ENCODE data around the gene UGT2B10.
"Not testable (repeated sequence)": the region's sequence is repeated elsewhere in the genome, so short reads cannot be mapped to it uniquely, and the experiment has no call there.

Gene UGT2B10

DNA sequence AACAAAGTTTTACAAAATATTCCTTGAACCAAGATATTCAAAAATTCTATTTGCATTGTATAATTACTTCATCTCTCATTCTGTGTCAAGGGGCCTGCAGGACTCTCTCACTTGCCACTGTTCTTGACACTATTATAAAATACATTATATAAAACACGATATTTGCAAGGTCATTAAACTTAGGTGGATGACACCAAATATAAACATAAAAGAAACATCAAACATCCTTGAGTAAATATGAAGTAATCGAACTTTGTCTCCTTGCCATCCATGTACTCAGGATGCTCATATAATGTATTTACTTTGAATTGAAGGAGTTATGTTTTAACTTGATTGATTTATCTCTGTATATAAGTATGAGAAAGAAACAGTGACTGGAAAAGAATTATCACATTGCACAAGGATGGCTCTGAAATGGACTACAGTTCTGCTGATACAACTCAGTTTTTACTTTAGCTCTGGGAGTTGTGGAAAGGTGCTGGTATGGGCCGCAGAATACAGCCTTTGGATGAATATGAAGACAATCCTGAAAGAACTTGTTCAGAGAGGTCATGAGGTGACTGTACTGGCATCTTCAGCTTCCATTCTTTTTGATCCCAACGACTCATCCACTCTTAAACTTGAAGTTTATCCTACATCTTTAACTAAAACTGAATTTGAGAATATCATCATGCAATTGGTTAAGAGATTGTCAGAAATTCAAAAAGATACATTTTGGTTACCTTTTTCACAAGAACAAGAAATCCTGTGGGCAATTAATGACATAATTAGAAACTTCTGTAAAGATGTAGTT lies at the start of gene UGT2B10:
UGT2B10 (plus strand) TSS at position 378 of the 793 bp plus-strand sequence; CDS start at position 404, 26 bp downstream.
- DNase-seq (ENCODE audit: low read depth): not testable (repeated sequence)

DNA sequence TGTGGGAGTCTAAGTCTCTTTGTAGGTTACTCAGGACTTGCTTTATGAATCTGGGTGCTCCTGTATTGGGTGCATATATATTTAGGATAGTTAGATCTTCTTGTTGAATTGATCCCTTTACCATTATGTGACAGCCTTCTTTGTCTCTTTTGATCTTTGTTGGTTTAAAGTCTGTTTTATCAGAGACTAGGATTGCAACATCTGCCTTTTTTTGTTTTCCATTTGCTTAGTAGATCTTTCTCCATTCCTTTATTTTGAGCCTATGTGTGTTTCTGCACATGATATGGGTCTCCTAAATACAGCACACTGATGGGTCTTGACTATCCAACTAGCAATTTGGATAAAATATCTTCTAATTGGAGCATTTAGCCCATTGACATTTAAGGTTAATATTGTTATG lies 44.0 kb upstream of the UGT2B10 start:
- DNase-seq (ENCODE audit: low read depth): not testable (repeated sequence)

DNA sequence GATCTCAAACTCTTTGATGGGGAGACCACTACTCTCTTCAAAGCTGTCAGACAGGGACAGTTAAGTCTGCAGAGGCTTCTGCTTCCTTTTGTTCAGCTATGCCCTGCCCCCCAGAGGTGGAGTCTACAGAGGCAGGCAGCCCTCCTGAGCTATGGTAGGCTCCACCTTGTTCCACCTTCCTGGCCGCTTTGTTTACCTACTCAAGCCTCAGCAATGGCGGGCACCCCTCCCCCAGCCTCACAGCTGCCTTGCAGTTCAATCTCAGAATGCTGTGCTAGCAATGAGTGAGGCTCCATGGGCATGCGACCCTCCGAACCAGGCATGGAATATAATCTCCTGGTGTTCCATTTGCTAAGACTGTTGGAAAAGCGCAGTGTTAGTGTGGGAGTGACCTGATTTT lies 42.1 kb upstream of the UGT2B10 start:
- no peak for DNase-seq (ENCODE audit: low read depth)

- DNase-seq (ENCODE audit: low read depth): no peak
These were observed 35.6 kb upstream of the UGT2B10 start for GRCh38 chr4:68780232-68780631.

DNA sequence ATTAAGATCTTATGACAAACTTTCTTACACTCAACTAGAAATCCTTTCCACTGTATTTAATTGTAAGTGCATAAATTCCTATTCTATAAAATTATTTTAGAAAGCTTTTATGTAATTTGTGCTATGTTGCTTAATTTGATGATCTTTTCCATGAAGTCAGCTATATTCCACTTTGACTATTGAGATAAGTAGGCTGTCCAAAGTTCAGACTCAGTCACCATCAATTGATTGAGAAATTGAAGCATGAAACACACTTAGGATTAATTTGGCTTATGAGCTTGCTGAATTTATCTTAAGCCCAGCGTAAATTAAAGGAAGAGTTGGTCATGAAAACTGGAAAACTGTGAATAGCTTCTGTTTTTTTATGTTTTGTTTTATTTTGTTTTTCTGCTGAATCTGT lies 18.7 kb upstream of the UGT2B10 start:
- DNase-seq (ENCODE audit: low read depth): no peak

DNA sequence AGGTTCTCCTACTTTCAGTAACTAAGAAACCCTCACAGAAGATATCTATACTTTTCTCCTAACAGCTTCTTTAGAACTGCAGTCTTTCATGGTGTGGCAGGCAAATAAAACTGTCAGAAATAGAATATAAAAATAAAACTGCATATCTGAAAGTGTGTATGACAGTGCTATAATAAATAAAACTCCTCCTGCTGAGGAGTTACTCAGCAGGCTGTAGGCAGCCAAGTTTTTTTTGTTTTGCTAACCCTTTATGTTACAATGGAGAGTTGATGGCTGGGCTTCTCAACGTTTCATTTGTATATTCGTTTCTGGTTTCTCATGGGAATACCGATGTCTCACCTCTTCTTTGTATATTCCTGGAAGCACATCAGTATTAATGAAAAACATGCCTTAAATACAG lies 18.2 kb upstream of the UGT2B10 start:
- DNase-seq (ENCODE audit: low read depth): no peak

- no peak for DNase-seq (ENCODE audit: low read depth)
These were observed 12.8 kb upstream of the UGT2B10 start for GRCh38 chr4:68803013-68803412.

GRCh38 chr4:68808060-68808459 lies 7.7 kb upstream of the UGT2B10 start:
- no peak for DNase-seq (ENCODE audit: low read depth)

GRCh38 chr4:68810919-68811318 lies 4.9 kb upstream of the UGT2B10 start:
- no peak for DNase-seq (ENCODE audit: low read depth)

DNA sequence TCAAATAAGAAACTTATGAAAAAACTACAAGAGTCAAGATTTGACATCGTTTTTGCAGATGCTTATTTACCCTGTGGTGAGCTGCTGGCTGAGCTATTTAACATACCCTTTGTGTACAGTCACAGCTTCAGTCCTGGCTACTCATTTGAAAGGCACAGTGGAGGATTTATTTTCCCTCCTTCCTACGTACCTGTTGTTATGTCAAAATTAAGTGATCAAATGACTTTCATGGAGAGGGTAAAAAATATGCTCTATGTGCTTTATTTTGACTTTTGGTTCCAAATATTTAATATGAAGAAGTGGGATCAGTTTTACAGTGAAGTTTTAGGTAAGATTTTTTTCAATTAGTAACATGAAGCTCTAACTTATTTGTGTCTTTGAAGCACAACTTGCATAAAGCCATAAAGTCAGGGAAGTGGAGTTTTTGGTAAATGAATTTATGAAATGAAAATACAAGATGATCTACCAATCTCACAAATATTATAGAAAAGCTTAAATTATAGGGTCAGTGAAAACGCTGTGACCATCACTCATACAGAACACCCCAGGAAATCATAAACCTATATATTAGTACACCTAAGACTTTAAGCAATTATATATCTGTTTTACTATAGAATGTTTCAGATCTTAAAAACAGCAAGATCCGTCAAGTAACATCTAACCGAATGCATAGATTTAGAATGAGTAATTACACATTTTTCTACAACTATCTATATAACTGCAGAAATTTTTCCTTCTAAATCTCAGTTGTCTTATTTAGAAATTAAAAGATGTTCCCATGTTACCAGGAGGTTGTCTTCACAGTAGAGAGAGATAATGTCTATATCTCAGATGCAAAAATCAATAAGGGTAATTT lies 844 bp downstream of the UGT2B10 start:
- DNase-seq (ENCODE audit: low read depth): not testable (repeated sequence)

DNA sequence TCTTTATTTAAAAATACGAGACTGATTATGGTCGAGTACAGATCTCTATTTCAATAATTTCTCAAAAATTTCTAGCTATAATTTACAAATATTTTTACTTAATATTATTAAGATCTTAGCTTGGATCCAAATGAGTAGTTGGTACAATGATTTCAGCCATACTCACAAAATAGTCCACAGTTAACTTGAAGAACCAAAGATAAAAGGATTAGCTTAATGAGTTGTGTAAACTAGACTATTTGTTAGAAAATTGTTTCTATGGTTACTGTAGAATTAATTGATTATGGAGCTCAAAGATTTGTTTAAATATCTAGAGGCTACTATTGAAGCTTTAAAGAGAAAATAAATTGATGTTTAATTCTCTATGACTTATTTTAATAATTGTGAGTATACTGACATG lies 1.6 kb downstream of the UGT2B10 start:
- DNase-seq (ENCODE audit: low read depth): no peak

GRCh38 chr4:68818030-68818462 lies 2.3 kb downstream of the UGT2B10 start:
- DNase-seq (ENCODE audit: low read depth): not testable (repeated sequence)

- DNase-seq (ENCODE audit: low read depth): no peak
These were observed 15.8 kb downstream of the UGT2B10 start for GRCh38 chr4:68831642-68832041.

DNA sequence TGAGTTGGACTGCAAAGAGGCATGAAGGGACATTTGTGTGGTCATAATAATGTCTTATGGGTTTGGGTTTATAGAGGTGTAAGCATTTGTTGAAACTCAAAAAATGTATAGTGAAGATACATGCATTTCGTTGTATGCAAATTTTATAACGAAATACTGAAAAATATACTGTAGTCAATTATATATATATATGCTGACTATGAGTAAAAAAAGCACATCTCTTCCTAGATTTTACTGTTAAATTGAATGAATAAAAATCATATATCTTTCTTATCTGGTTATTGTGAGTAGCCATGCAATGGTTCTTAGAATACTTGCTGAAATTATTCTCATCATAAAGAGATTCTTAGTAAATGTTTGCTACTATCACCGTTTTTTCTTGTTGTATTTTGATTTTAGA lies 34.5 kb downstream of the UGT2B10 start:
- no peak for DNase-seq (ENCODE audit: low read depth)

DNA sequence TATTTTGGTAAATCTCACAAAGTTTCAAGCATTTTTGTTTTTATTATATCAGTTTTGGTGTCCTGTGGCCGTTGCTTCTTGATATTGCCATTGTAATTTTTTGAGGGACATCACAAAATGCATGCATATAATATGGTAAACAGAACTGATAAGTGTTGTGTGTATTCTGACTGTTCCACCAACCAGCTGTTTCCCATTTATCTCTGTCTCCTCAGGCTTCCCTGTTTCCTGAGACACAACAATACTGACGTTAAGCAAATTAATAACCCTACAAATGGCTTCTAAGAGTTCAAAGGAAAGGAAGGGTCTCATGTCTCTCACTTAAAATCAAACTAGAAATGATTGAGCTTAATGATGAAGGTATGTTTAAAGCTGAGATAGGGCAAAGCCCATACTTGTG lies 40.0 kb downstream of the UGT2B10 start:
- DNase-seq (ENCODE audit: low read depth): no peak

DNA sequence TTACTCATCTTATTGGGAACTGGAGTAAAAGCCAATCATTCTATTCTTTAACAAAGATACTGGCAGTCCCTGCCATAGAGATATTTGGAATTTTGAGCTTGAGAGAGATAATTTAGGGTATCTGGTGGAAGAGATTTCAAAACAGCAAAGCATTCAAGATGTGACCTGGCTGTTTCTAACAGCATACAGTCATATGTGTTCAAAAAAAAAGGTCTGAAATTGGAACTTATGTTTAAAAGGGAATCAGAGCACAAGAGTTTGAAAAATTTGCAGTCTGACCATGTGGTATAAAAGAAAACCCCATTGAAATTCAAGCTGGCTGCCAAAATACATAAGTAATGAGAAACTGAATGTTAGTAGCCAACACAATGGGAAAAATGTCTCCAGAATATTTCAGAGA lies 42.2 kb downstream of the UGT2B10 start:
- DNase-seq (ENCODE audit: low read depth): no peak

GRCh38 chr4:68859655-68860054 lies 43.9 kb downstream of the UGT2B10 start:
- DNase-seq (ENCODE audit: low read depth): no peak

DNA sequence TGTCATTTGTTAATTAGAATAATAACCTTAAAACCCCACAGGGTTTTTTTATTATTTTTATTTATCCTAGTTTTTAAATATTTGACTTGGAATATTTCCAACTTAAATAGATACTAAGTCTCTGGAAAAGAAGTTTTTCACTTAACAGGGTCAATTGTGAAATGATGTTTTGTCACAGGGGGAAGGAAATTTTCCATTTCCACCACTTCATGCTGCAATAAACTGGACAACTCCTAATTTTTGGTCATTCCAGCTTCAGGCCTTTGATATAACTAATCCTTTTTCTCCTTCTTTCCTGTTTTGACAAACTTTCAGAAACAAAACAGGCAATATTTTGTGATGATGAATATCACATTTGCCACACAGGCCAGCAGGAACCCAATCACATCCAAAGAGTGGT lies 45.3 kb downstream of the UGT2B10 start:
- DNase-seq (ENCODE audit: low read depth): no peak

GRCh38 chr4:68864438-68865187 lies 48.8 kb downstream of the UGT2B10 start:
- DNase-seq (ENCODE audit: low read depth): no peak

- DNase-seq (ENCODE audit: low read depth): no peak
These were observed 49.4 kb downstream of the UGT2B10 start for GRCh38 chr4:68865188-68865638.

GRCh38 chr4:68865760-68866159 lies 50.0 kb downstream of the UGT2B10 start:
- DNase-seq (ENCODE audit: low read depth): no peak

DNA sequence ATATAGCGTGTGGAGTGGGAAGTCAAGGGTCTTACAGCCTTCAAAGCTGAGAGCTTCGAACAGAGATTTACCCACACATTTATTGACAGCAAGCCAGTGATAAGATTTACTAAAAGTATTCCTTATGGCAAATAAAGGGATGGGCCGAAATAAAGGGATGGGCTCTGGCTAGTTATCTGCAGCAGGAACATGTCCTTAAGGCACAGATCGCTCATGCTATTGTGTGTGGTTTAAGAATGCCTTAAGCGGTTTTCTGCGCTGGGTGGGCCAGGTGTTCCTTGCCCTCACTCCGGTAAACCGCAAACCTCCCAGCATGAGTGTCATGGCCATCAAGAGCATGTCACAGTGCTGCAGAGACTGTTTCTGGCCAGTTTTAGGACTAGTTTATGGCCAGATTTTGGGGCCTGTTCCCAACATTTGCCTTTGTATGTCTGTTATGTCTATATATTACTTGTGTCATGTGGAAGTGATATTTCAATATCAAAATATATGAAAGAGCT lies 53.5 kb downstream of the UGT2B10 start:
- DNase-seq (ENCODE audit: low read depth): no peak

All from stimulated activated CD8-positive, alpha-beta memory T cell treated with anti-CD3 and anti-CD28 coated beads, Interleukin-12 subunit alpha, Interleukin-12 subunit beta, amount 100 ng/mL, for 1 hour (primary cell).